ENCODE measurements around the gene CASK. TPM values are rescaled to one million over a fixed set of nuclear protein-coding genes. Genes with fewer than 3 reads are reported as not detected.
"Not testable (repeated sequence)": the region's sequence is repeated elsewhere in the genome, so short reads cannot be mapped to it uniquely, and the experiment has no call there.

Gene CASK
- total RNA-seq, 1 experiment from 2014 or later: 29.4 TPM

- Histone ChIP-seq H3K79me2 (ENCODE audit: low read depth) (no peaks in the 10 kb centered on the region), H3K4me1 (replicated peaks; ENCODE audit: insufficient read depth) (no peaks in the 10 kb centered on the region), H3K4me2 (no peak overlapping the region), H4K20me1 (ENCODE audit: insufficient read depth) (no peaks in the 10 kb centered on the region), H3F3A (ENCODE audit: insufficient read depth, low read depth) (no peaks in the 10 kb centered on the region), H3K27me3 (ENCODE audit: insufficient read depth, low read depth) (no peaks in the 10 kb centered on the region), H3K9me3 (ENCODE audit: insufficient read depth, low read depth) (no peaks in the 10 kb centered on the region), H3K36me3 (ENCODE audit: low read depth) (no peaks in the 10 kb centered on the region), H3K9me2 (ENCODE audit: insufficient read depth) (no peaks in the 10 kb centered on the region), H3K27ac (no peak overlapping the region), H2AFZ (no peak overlapping the region), H3K4me3 (no peak overlapping the region)
- intact Hi-C loops (cut with micrococcal nuclease; ENCODE audit: unreplicated experiment): no loop called here
- no peak for DNase-seq
- ChIA-PET CTCF (no interaction called here), POLR2A (ENCODE audit: unreplicated experiment) (no interaction called here)
- BruUV-seq (replicated peaks): no TSS peak
- TF ChIP-seq, protein P1, sequence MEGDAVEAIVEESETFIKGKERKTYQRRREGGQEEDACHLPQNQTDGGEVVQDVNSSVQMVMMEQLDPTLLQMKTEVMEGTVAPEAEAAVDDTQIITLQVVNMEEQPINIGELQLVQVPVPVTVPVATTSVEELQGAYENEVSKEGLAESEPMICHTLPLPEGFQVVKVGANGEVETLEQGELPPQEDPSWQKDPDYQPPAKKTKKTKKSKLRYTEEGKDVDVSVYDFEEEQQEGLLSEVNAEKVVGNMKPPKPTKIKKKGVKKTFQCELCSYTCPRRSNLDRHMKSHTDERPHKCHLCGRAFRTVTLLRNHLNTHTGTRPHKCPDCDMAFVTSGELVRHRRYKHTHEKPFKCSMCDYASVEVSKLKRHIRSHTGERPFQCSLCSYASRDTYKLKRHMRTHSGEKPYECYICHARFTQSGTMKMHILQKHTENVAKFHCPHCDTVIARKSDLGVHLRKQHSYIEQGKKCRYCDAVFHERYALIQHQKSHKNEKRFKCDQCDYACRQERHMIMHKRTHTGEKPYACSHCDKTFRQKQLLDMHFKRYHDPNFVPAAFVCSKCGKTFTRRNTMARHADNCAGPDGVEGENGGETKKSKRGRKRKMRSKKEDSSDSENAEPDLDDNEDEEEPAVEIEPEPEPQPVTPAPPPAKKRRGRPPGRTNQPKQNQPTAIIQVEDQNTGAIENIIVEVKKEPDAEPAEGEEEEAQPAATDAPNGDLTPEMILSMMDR (conservative IDR thresholded peaks at IDR 0.05): no peak
- no peak for TF ChIP-seq EZH2 (IDR thresholded peaks at IDR 0.05; ENCODE audit: low read depth)
Observed at GRCh38 chrX:41655631-41656030, 267.7 kb downstream of the CASK start.

DNA sequence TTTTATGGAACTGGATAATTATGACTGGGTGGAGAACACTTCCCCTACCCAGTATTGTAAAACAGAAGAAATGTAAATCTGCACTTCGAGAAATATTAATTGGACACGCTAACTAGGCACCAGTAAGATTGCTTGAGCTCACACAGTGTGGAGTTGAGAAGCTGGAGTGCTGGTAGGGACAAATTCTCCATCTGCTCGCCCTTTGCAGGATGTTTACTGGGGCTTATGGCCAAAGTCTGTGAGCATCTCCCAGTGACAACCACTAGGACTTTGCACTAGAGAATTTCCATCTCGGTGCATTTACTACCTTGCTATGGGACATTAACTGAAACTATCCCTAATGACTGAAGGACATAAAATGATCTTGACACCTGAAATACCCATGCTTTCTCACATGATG is 268.3 kb downstream of the CASK start:
- no TSS peak for BruUV-seq (replicated peaks)

DNA sequence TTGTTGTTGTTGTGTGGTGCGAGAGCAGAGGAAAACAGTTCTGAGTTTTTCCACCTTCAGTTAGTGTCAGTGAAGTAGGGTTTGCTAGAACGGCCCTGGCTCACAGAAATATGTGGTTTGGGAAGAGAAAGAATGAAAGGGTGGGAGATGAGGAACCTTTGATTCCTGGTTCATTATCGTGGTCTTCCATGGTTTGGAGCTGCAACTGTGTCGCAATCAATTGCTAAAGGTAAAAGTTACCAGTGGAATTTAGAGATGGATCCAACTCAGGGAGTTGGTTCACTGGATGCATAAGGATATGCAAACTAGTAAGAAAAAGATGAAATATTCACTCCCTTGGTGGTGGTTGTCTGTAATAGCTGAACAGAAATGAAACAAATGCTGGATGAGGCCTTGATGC is 270.2 kb downstream of the CASK start:
- no peaks in the 10 kb centered on the region for H3K9me2 ChIP-seq (ENCODE audit: insufficient read depth)
- H3K36me3 ChIP-seq (ENCODE audit: low read depth): no peaks in the 10 kb centered on the region
- no peak overlapping the region for H3K4me3 ChIP-seq
- no peaks in the 10 kb centered on the region for H3K79me2 ChIP-seq (ENCODE audit: low read depth)
- H3K27me3 ChIP-seq (ENCODE audit: insufficient read depth, low read depth): no peaks in the 10 kb centered on the region
- POLR2A ChIA-PET (ENCODE audit: unreplicated experiment): no interaction called here
- no peaks in the 10 kb centered on the region for H3K4me1 ChIP-seq (replicated peaks; ENCODE audit: insufficient read depth)
- H4K20me1 ChIP-seq (ENCODE audit: insufficient read depth): no peaks in the 10 kb centered on the region
- no peak overlapping the region for H3K4me2 ChIP-seq
- no peak overlapping the region for H3K27ac ChIP-seq
- TF ChIP-seq EZH2 (IDR thresholded peaks at IDR 0.05; ENCODE audit: low read depth): no peak
- TF ChIP-seq, protein P1 (conservative IDR thresholded peaks at IDR 0.05): no peak
- intact Hi-C loops (cut with micrococcal nuclease; ENCODE audit: unreplicated experiment): no loop called here
- H3K9me3 ChIP-seq (ENCODE audit: insufficient read depth, low read depth): no peaks in the 10 kb centered on the region
- H3F3A ChIP-seq (ENCODE audit: insufficient read depth, low read depth): no peaks in the 10 kb centered on the region
- no TSS peak for BruUV-seq (replicated peaks)
- no peak for DNase-seq
- CTCF ChIA-PET: no interaction called here
- no peak overlapping the region for H2AFZ ChIP-seq

More for the DNA sequence above, 268.3 kb downstream of the CASK start:
- Histone ChIP-seq H3K79me2 (ENCODE audit: low read depth) (no peaks in the 10 kb centered on the region), H3K9me3 (ENCODE audit: insufficient read depth, low read depth) (no peaks in the 10 kb centered on the region), H3K9me2 (ENCODE audit: insufficient read depth) (no peaks in the 10 kb centered on the region), H4K20me1 (ENCODE audit: insufficient read depth) (no peaks in the 10 kb centered on the region), H2AFZ (no peak overlapping the region), H3F3A (ENCODE audit: insufficient read depth, low read depth) (no peaks in the 10 kb centered on the region), H3K27me3 (ENCODE audit: insufficient read depth, low read depth) (no peaks in the 10 kb centered on the region), H3K27ac (no peak overlapping the region), H3K36me3 (ENCODE audit: low read depth) (no peaks in the 10 kb centered on the region), H3K4me2 (no peak overlapping the region), H3K4me3 (no peak overlapping the region), H3K4me1 (replicated peaks; ENCODE audit: insufficient read depth) (no peaks in the 10 kb centered on the region)
- DNase-seq: no peak
- TF ChIP-seq EZH2 (IDR thresholded peaks at IDR 0.05; ENCODE audit: low read depth): no peak
- TF ChIP-seq, protein P1 (conservative IDR thresholded peaks at IDR 0.05): no peak
- ChIA-PET CTCF (no interaction called here), POLR2A (ENCODE audit: unreplicated experiment) (no interaction called here)
- intact Hi-C loops (cut with micrococcal nuclease; ENCODE audit: unreplicated experiment): no loop called here

DNA sequence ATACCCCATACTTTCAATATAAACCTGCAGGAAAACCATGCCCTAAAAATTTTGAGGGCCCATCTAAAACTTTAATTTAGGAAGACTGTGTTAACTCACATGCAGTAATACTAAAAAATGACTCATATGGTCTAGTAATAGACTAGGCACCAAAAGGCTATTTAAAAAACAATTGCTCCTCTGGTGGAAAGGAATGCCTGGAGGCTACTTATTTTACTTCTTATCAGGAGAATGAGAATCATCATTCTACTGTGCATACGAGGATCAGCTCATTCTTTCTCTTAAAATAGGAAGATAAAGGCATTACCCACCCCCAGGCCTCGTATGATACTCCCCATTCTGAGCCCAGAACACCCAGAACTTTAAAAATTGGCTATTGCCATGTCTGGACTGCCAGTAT is 277.2 kb downstream of the CASK start:
- H3K4me1 ChIP-seq (replicated peaks; ENCODE audit: insufficient read depth); H3K9me2 ChIP-seq (ENCODE audit: insufficient read depth); H2AFZ ChIP-seq; BruUV-seq (replicated peaks); H3K36me3 ChIP-seq (ENCODE audit: low read depth); POLR2A ChIA-PET (ENCODE audit: unreplicated experiment); H4K20me1 ChIP-seq (ENCODE audit: insufficient read depth); H3K27ac ChIP-seq; H3F3A ChIP-seq (ENCODE audit: insufficient read depth, low read depth); DNase-seq; H3K9me3 ChIP-seq (ENCODE audit: insufficient read depth, low read depth); H3K27me3 ChIP-seq (ENCODE audit: insufficient read depth, low read depth); H3K4me2 ChIP-seq; H3K4me3 ChIP-seq; H3K79me2 ChIP-seq (ENCODE audit: low read depth); intact Hi-C loops (cut with micrococcal nuclease; ENCODE audit: unreplicated experiment); CTCF ChIA-PET: not testable (repeated sequence)

All from PC-9 (cell line).